SK-N-MC (cell line): ENCODE results near the gene HAL.

Experiments
- EZH2 ChIP-seq: fragments of 200-600 bp; sonication (generic); IDR thresholded peaks from one replicate; pipeline ENCODE4 v1.6.1; 2017; ENCODE audit warnings: antibody characterized with exemption
- FOXP2 ChIP-seq: optimal IDR thresholded peaks from 2 replicates; pipeline ENCODE3; 2011; ENCODE audit warnings: mild to moderate bottlenecking, moderate library complexity; ENCODE audit not compliant: insufficient read depth; ENCODE audit errors: extremely low read length, control extremely low read depth
- POLR2AphosphoS5 ChIP-seq: IDR thresholded peaks from 2 replicates; pipeline ENCODE4 v1.6.1; 2012; ENCODE audit warnings: mild to moderate bottlenecking, low read depth, low read length, borderline replicate concordance

- no peak for TF ChIP-seq POLR2AphosphoS5
- TF ChIP-seq EZH2, result no peak
- TF ChIP-seq FOXP2, result no peak
Observed at GRCh38 chr12:96044943-96045290, 48.8 kb upstream of the HAL start.
